T-helper 2 cell (primary cell): ENCODE data around the gene AK8.
A peak's percentile ranks its signal among the peaks of the same experiment; 100 is the strongest.
"Not testable (repeated sequence)": the region's sequence is repeated elsewhere in the genome, so short reads cannot be mapped to it uniquely, and the experiment has no call there.

ENCODE experiments used
- DNase-seq, 5 experiments: peaks; one replicate each; pipeline versions ENCODE4 v3.0.0 to v3.0.0-alpha.2; 2012 to 2022

The AK8 gene

DNA sequence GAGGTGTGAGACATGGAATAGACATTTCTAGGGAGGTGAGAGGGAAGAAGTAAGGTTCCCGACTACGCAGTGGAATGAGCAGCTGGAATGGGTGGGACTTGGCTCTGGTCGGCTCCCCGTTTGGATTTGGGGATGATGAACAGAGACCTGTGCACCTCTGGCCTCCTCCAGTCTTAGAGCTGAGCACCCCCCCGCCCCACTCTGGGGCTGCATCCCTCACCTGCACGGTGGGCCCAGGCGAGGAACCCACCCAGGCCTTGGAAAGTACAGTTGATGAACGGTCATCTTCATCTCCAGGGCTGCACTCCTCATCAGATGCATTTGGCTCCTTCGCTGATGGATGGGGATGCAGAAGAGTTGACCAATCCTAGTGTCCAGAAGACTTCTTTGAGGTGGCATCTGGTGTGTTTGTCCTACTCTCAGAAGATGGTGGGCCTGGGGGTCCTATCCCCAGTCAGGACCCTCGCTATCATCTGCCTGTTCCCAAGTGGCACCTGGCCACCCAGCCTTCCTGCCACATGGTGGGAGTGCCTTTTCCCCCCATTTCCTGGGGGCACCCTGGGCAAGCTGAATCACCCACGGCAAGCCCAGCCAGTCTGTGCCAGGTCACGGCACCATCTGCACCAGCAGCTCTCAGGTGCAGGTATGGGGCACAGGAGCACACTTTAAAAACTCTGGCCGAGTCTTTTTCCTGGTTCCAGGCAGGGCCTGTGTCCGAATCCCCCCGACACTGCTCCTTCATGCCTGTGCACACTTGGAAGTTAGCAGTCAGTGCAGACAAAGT is 137.4 kb downstream of the AK8 start:
- DNase-seq, result no peak

- DNase-seq, result no peak
These were observed 138.3 kb downstream of the AK8 start for GRCh38 chr9:132739710-132740310.

GRCh38 chr9:132733260-132733815 is 144.7 kb downstream of the AK8 start:
- DNase-seq, result no peak

- DNase-seq, result no peak
These were observed 145.5 kb downstream of the AK8 start for GRCh38 chr9:132732326-132733259.

GRCh38 chr9:132731230-132731629 is 146.9 kb downstream of the AK8 start:
- DNase-seq, result no peak

GRCh38 chr9:132730054-132731033 is 147.7 kb downstream of the AK8 start:
- DNase-seq, result no peak

GRCh38 chr9:132729235-132729890 is 148.7 kb downstream of the AK8 start:
- no peak for DNase-seq

DNA sequence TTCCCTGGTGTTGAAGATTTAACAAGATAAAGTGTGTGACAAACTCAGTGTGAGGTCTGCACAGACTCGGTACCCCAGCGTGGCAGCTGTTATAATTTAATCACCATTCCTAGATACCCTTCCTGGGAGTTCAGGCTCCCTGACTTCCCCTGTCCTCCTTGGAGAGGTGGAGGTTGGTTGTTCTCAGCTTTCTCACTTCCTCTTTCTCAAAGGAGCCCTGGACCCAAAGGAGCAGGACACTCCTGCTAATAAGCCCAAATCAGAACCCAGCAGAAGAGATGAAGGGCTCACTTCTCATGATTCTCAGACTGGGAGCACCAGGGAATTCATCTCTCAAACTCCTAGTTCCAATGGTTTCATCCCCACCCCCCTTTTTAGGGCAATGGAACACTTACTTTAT is 149.6 kb downstream of the AK8 start:
- DNase-seq, result no peak

GRCh38 chr9:132728071-132728470 is 150.0 kb downstream of the AK8 start:
- no peak for DNase-seq

DNA sequence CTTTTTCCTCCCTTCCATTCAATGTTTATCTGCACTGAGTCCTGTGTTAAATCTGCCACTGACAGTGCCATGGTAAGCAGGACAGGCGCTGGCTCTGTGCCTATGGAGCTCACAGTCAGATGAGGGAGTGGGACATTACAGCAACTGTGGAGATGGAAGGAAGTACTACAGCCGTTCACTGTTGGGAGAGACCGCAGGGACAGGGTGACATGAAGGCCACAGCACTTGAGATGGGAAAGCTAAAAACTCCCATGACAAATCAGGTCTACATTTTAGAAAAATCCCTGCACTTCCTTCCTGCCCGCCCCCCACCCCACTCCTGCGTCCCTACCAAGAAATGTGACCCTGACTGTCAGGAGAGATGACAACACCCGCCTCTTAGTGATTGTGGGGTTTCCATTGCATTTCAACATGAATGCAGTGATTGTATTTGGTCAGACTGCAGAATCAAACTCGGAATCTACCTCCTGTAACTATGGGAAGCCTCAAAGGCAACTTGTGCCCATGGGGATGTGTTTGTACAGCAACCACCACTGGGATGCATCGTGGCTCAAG is 151.4 kb downstream of the AK8 start:
- no peak for DNase-seq

- DNase-seq, result no peak
These were observed 152.8 kb downstream of the AK8 start for GRCh38 chr9:132725306-132725705.

DNA sequence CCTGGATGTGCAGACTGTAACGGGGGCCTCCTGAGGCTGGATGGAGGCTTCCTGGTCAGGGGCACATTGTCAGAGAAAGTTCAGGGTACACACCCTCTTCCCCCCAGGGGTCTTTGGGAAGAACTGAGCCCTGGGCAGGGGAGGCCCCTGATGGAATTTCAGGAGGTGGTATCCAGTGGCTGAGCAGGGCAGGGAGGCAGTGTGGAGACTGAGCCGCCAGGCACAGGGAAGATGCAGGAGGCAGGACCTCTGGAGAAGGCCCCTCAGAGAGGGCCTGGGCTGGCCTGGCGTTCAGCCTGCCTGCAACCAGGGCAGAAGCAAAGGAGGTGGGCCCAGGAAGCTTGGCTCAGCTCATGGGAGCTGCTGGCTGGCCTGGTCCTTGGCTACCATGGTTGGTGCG is 154.3 kb downstream of the AK8 start:
- DNase-seq, result no peak

- no peak for DNase-seq
These were observed 155.5 kb downstream of the AK8 start for GRCh38 chr9:132722564-132723065.

- no peak for DNase-seq
These were observed 156.4 kb downstream of the AK8 start for GRCh38 chr9:132721661-132722060.

DNA sequence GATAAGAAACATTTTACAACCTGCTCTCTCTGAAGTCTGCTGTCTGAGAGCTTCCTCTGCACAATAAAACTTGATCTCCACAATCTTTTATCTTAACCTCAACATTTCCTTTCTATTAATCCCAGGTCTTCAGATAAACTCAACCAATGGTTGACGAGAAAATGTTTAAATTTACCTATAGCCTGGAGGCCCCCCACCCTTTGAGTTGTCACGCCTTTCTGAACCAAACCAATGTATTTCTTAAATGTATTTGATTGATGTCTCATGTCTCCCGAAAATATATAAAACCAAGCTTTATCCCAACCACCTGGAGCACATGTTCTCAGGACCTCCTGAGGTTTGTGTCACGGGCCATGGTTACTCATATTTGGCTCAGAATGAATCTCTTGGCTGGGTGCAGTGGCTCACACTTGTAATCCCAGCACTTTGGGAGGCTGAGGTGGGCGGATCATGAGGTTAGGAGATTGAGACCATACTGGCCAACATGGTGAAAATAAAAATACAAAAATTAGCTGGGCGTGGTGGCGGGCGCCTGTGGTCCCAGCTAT is 159.6 kb downstream of the AK8 start:
- not testable (repeated sequence) for DNase-seq

DNA sequence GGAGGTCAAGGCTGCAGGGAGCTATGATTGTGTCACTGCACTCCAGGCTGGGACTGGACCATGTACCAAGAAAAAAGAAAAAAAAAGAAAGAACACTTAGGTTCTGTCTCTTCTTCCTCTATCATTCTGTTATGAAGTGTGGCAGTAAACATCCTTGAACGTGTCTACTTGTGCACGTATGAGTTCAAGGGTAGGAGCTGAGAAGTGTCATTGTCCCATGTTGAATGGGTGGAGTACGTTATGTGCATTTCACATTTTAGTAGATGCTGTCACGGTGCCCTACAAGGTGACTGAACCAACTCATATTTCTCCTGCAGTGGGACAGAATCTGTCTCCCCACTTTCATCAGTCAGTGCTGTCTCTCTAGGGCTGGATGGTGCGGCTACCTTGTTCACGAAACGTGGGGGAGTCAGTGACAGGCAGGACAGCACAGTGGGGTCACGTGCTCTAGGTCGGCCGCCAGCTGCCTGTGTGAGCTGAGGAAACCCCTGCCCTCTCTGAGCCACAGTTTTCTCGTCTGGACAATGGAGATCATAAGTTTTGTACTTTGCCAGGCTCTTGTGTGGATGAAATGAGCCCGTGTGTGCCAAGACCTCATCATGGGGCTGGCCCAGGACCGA is 160.6 kb downstream of the AK8 start:
- DNase-seq, result no peak

DNA sequence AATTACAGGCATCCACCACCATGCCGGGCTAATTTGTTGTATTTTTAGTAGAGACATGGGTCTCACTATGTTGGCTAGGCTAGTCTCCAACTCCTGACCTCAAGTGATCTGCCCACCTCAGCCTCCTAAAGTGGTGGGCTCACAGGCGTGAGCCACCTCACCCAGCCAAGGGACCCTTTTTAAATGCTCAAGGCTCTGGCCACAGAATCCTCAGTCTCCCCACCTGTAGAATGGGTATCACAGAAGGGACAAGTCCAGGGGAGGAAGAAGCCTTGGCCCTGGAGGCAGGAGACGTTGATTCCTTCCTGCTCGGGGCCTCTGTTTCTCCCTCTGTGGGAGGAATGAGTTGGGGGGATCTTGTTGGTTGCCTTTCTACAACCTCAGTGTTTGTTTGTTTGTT is 162.1 kb downstream of the AK8 start:
- DNase-seq, result no peak

GRCh38 chr9:132712753-132713152 is 165.3 kb downstream of the AK8 start:
- DNase-seq, result peak in 1 of 5 experiments; percentile 22

DNA sequence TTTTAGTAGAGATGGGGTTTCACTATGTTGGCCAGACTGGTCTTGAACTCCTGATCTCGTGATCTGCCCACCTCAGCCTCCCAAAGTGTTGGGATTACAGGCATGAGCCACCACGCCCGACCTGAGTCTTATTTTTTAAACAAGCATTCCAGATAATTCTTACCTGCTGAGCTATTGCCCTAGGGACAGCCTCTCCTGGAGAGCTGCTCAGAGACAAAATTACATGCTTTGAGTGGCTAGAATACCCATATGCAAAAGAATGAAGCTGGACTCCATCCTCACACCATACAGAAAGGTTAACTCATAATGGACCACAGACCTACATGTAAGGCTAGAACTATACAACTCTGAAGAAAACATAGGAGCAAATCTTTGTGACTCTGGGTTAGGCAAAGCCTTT is 166.2 kb downstream of the AK8 start:
- DNase-seq, result no peak

- DNase-seq, result not testable (repeated sequence)
These were observed 166.9 kb downstream of the AK8 start for GRCh38 chr9:132711152-132711551.
